Measurements from ENCODE around the gene RPP25L.

The RPP25L gene

DNA sequence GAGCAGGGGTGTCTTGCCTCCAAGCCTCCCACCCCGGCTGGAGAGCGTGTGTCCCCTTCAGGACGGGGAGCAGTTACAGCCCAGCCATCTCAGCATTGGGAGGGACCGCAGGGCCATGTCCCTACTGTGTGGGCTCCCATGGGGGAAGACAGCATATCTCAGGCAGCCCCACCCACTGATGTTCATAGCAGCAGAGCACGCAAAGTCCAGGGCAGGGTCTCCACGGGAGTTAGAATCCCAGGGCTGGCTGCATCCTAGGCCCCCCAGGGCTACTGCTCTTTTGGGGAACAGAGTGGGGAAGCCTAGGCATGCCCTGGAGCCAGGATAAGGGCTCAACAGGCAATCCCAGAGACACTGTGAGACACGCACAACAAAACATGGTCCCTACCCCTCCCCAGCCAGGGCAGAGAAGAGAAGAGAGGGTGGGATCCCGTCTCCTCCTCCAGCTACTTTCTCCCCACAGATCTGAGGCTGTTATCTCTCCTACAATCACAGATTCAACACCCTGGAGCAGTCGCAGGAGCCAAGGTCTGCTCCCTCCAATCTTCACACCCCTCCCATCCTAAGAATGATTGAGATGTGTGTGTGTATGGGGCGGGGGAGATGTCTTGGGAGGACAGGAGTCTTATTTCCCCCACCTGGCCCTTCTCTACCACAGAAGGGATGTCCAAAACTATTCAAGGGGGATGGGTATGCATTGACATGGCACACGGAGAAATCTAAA is 25.8 kb downstream of the RPP25L start:
- DNase-seq (ENCODE audit: low spot score), result no peak

- no peak for DNase-seq (ENCODE audit: low spot score)
Observed at GRCh38 chr9:34584970-34585369, 26.9 kb downstream of the RPP25L start.

- no peak for DNase-seq (ENCODE audit: low spot score)
Observed at GRCh38 chr9:34582787-34583186, 29.1 kb downstream of the RPP25L start.

DNA sequence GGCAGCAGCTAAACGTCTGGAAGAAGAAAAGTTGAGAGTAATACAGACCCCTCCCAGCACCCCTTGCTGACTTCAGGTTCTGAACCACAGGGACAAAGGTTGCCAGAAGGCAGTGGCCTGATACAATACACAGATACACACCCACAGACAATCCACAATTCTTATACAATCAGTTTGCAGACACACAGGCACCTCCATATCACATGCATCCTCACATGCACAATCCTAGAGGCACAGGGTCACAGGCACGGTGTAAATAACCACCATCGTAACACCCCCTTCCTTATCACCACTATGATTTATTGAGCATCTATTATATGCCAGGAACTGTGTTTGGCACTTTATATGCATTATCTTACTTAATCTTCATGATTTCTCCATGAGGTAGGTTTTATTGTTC is 30.6 kb downstream of the RPP25L start:
- no peak for DNase-seq (ENCODE audit: low spot score)

DNA sequence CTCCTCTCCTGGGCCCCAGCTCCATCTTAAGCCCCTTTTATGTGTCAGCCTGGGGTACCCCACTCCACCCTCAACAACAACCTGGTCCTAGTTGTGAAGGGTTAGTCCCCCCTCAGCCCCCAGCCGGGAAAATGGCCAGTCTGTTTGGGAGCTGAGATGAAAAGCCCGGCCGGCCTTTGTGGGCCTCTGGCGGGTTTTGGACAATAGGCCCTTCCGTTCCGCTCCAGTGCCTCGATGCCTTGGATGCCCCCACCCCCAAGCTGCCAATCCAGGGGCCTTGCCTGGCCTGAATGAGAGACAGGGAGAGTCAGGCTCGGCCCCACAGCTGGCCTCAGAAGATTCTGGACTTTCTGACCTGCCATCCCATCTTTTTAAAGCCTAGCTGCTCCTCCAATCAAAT is 31.5 kb downstream of the RPP25L start:
- no peak for DNase-seq (ENCODE audit: low spot score)

DNA sequence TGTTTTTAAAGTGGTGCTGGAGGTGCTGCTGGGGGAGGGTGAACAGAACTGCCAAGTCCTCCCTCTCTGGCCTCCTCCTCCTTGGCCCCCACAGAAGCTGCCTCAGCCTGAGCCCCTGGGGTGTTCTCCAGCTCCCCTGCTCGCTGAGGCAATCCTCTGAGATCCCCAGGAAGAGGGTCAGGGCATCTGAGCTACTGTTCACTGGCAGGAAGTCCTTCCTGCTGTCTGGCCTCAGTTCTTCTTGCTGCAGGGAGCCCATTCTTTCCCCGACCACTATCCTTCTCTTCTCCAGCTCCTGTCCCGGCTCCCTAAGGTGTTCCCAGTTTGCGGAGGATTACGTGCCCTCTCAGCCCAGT is 32.1 kb downstream of the RPP25L start:
- DNase-seq (ENCODE audit: low spot score), result no peak

- no peak for DNase-seq (ENCODE audit: low spot score)
Observed at GRCh38 chr9:34579104-34579807, 32.6 kb downstream of the RPP25L start.

DNA sequence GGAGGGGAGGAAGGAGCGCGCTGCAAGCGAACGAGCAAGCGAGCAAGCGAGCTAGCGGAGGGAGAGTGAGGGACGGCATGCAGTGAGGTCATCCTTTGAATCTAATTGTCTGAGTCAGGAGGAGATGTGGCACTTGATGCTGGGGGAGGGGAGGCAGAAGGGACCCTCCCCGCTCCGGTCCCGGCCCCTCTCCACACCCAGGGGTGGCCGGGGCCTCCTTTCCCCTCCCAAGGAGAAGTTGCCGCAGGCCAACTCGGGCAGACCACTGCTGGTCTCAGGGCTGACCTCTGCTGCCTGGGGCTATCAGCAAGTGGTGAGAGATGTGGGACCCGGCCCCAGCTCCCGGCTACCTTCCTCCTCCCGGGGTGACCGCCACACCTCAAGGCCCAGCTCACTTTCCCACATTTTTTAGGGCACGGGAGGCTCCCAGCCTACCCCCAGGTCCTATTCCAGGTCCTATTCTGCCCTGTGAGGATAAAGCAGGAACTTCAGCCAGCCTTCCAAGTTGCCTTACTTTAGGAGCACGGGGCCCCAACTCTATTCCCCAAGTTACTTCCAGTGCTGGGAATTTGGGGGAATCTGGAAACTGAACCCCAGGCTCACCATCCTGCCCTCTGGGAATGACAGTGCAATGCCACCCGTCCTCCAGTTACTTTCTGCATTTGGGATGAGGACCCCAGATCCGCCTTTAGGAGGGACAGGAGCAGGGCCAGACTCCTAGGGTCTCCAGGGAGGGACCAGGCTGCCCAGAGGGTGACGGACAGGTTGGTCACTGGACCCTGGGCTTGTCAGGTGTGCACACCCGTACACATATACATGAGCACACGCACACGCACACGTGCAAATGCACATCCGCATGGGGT is 33.4 kb downstream of the RPP25L start:
- DNase-seq (ENCODE audit: low spot score), result no peak

- no peak for DNase-seq (ENCODE audit: low spot score)
Observed at GRCh38 chr9:34577400-34578240, 34.3 kb downstream of the RPP25L start.

DNA sequence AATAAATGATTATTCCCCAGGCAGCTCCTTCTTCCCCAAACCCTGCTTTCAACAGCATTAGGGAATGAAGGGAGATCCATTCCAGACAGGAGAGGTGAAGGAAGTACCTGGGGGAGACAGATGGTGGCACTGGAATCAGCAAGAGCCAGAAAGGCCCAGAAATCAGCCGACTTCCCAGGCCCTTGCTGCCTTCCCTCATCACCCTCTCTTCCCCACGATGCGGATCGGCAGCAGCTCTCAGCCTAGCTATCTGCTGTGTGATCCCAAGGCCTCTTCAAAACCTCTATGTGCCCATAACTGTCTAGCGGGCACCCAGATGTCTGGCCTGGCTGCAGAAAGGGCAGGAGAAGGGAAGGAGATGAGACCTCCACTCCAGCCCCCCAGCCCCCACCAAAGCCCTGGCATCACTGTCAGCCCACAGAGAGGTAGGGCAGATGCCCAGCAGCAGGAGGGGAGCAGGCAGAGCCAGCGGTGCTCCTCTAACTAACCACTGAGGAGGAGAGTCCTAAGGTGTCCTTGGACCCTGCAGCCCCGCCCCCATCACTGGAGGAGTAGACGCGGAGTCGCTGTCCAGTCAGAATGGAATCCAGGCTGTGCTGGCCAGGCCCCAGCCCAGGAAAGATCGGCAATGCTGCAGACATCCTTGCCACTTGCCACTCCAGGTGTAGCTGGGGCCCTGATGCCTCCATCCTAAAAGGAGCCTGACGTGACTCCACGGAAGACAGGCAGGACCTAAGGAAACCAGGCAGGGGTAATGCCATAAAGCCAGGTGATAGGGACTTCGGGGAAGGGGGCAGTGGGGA is 35.1 kb downstream of the RPP25L start:
- DNase-seq (ENCODE audit: low spot score), result no peak

- no peak for DNase-seq (ENCODE audit: low spot score)
Observed at GRCh38 chr9:34575862-34576596, 35.9 kb downstream of the RPP25L start.

DNA sequence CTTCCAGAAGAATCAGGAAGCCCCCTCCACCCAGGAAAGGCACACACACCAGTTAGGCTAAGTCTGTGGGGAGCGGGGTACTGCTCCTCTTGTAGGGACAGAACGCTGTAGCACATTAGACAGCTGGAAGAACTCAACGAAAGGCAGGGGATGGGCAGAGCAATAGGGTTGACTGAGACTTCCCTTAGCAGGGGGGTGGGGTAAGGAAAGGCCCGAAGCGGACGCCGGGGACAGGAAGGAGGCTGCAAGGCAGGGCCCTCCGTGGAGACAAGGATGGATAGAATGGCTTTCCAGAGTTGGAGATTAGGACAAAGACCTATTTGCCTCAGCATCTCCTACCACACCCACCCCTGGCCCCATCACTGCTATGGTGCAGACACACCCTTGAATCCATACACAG is 36.7 kb downstream of the RPP25L start:
- DNase-seq (ENCODE audit: low spot score), result no peak

DNA sequence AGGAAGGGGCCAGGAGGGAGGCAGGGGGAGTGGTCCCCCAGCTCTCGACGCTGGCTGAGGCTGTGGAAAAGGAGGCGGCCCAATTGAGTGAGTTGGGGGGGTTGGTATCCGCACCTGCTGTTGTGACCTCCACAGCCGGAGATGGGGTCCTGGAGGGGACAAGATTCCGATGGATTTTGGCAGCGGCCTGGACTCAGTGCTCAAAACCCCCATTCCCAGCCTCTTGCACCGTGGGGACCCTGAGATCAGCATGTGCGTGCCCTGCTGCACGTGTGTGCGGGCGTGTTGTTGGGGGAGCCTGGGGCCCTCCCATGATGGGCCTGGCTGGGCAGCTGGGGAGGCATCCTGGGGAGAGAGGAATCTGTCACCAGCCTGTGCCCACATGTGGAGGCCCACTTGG is 37.3 kb downstream of the RPP25L start:
- no peak for DNase-seq (ENCODE audit: low spot score)

DNA sequence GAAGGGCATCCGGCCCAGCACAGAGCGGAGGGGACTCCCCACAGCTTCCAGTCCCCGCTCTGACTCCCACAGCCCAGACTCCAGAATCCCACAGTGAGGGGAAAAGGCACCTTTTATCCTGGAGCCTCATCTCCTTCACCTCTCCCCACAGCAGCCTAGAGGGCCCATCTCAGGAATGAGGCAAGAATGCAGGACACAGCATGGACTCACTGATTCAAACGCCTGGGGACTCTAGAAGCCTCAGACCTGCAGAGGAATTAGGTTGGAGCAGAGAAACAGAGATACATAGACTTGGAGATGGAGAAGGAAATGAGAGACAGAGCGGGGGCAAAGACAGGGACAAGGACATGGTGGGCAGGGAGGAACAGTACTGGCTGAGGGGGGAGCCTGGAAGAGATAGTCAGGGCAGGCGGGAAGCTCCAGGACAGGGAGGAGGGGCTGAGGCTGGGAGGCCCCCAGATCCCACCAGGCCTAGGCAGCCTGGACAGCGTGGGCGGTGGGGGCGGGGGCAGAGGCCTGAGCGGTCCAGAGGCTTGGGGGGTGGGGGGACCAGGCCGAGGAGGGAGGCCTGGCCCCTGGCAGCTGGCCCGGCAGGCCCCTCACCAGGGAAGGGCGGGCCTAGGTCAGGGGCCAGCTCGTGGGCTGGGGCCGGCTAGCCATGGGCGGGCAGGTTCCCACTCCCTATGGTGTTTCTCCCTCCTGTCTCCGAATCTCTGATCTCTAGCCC is 38.1 kb downstream of the RPP25L start:
- DNase-seq (ENCODE audit: low spot score), result no peak

DNA sequence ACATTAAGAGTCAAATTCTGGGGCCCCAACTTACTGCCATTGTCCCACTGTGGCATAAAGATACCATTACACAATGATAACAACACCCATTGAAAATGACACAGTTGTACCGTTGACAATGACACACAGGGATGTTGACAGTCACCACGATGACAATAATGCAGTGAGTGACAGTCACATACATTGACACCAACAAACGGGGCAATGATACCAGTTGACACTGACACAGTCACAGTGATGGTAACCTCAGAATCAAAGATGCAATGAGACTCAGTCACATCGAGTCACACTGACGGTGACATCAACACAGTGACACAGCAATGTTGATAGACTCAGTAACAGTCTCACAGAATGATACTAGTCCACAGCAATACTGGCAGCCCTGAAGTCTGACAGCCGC is 39.3 kb downstream of the RPP25L start:
- no peak for DNase-seq (ENCODE audit: low spot score)

DNA sequence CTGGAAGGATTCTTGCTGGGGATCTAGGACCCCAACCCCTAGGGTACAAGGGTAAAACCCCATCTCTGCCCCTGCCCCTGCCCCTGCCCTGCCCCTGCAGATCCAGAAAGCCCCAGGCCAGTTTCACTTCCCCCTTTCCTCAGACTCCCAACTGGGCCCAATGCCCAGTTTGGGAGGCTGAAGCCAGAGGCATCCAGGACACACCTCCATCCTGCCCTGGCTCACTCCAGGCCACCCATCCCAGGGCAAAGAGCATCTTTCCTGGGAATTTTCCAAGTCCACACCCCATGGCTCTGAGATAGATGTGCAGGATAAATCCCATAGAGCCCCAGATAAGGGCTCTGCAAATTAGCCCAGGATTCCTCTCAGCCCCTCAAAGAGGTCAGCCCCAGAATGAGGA is 39.8 kb downstream of the RPP25L start:
- DNase-seq (ENCODE audit: low spot score), result no peak

DNA sequence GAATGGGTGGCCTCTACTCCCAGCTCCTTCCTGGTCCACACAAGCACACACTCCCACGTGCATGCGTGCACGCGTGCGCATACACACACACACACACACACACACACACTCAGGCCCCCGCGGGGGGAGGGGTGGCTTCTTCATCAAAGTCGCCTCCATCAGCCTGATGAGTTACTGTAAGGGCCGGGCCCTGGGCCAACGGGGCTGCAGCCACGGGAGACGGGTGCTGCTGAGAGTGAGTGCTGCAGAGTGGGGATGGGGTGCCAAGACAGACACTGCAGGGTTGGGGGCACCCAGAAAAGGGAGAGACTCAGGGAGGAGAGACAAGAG is 40.5 kb downstream of the RPP25L start:
- DNase-seq (ENCODE audit: low spot score), result no peak

GRCh38 chr9:34570809-34571480 is 41.0 kb downstream of the RPP25L start:
- DNase-seq (ENCODE audit: low spot score), result no peak

GRCh38 chr9:34570376-34570775 is 41.5 kb downstream of the RPP25L start:
- DNase-seq (ENCODE audit: low spot score), result no peak
